Measurements from ENCODE around the gene CDK5R2.
"Not testable (repeated sequence)": the region's sequence is repeated elsewhere in the genome, so short reads cannot be mapped to it uniquely, and the experiment has no call there.

Gene CDK5R2

DNA sequence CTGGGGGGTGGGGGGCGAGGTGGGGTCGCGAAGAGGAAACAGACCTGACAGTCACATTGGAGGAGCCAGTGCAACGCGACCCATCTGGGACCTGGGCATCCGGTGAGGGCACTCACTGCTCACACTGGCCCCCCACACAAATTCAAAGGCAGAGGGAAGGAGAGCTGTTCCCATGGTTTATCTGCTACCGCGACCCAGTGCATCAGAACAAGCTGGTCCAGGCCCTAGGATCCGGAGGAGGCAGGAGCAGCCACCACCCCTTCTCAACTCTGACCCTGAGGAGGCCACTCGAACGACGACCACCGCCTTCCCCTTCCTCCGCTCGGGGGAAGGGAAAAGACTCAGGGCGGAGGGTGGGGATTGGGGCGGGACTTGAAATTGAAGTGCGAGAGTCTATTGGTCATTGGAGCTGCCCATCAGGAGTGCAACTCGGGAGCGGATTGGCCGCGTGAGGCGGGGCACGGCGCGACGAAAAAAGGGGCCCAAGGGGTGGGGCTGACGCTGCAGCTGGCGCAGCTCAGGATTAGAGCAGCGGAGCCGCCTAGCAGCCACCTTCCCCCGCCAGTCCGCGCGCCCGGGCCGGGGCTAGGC lies at the start of gene CDK5R2:
CDK5R2 (plus strand) TSS at position 526 of the 591 bp plus-strand sequence. CDS start 155 bp downstream, outside the sequence.
- DNase-seq (ENCODE audit: low read depth in 2 of 2) = peak; percentile 34 to 44

DNA sequence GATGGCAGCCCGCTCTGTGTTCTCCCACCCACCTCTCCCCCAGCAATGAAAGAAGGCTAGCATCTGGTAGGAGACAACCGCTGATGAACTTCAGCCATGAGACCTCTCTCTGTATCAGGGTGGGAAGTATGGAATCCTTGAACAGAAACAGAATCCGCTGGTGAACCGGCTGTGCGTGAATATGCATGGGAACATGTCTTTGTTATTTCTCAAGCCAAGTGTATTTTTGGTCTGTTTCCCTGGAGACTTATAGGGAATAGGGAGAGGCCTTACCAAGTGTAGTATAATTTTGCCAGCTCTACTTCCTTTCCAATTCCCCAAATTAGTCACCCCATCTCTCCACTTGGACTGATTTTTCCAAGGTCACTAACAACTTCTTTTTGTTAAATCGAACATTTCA lies 48.7 kb upstream of the CDK5R2 start:
- no peak for DNase-seq (ENCODE audit: low read depth in 2 of 2)

- DNase-seq (ENCODE audit: low read depth in 2 of 2) = no peak
Observed at GRCh38 chr2:218920504-218920903, 39.0 kb upstream of the CDK5R2 start.

DNA sequence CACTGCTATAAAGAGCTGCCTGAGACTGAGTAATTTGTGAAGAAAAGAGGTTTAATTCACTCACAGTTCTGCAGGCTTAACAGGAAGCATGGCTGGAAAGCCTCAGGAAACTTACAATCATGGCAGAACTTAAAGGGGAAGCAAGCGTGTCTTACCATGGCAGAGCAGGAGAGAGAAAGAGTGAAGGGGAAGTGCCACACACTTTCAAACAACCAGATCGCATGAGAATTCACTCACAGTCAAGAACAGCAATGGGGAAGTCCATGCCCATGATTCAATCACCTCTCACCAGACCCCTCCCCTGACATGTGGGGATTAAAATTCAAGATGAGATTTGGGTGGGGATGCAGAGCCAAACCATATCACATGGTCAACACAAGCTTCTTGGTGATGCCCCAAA lies 34.7 kb upstream of the CDK5R2 start:
- no peak for DNase-seq (ENCODE audit: low read depth in 2 of 2)

DNA sequence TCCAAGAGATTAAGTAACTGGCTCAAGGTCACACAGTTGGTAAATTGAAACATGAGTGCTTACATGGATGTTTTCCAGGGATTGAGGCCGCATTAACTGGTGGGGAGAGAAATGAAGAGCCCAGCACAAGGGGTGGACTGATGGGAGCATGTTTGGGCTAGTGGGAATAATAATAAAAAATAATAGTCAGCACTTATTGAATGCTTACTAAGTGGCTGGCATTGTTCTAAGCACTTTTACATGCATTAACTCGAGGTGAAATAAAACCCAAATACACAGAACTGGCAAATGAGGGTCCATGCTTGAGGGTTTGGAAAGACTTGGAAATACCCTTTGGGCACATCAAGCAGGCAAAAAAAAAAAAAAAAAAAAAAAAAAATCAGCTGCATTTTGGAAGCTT lies 34.0 kb upstream of the CDK5R2 start:
- DNase-seq (ENCODE audit: low read depth in 2 of 2) = no peak

- no peak for DNase-seq (ENCODE audit: low read depth in 2 of 2)
Observed at GRCh38 chr2:218927422-218927821, 32.0 kb upstream of the CDK5R2 start.

GRCh38 chr2:218927876-218928275 lies 31.6 kb upstream of the CDK5R2 start:
- no peak for DNase-seq (ENCODE audit: low read depth in 2 of 2)

GRCh38 chr2:218930488-218930887 lies 29.0 kb upstream of the CDK5R2 start:
- not testable (repeated sequence) for DNase-seq (ENCODE audit: low read depth in 2 of 2)

DNA sequence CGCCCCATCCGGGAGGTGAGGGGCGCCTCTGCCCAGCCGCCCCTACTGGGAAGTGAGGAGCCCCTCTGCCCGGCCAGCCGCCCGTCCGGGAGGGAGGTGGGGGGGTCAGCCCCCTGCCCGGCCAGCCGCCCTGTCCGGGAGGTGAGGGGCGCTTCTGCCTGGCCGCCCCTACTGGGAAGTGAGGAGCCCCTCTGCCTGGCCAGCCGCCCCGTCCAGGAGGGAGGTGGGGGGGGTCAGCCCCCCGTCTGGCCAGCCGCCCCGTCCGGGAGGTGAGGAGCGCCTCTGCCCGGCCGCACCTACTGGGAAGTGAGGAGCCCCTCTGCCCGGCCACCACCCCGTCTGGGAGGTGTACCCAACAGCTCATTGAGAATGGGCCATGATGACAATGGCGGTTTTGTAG lies 27.7 kb upstream of the CDK5R2 start:
- DNase-seq (ENCODE audit: low read depth in 2 of 2) = not testable (repeated sequence)

DNA sequence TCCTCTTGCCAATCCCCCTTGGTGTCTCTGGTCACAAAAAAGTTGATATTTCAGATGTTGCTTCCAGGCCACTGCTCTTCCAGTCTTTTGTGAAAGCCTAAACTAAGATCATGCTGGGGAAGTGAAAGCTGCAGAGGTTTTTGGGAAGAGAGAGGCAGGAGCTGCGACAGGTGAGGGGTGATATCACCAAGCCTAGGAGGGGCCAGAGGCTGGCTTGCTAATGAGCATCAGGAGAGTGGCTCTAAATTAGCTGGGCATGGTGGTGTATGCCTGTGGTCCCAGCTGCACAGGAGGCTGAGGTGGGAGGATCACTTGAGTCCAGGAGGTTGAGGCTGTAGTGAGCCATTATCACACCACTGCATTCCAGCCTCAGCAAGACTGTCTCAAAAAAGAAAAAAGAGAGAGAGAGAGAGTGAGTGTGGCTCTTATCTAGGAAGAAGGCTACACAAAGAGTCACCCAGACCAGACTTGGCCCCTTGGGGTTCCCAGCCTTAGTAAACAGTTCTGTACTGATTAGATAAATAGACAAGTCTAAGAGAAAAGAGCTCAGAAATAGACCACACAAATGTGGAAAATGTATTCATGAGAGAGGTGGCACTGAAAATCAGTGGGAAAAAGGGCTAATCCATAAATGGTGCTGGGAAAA lies 14.6 kb upstream of the CDK5R2 start:
- DNase-seq (ENCODE audit: low read depth in 2 of 2) = no peak

GRCh38 chr2:218946621-218947020 lies 12.8 kb upstream of the CDK5R2 start:
- DNase-seq (ENCODE audit: low read depth in 2 of 2) = no peak

- DNase-seq (ENCODE audit: low read depth in 2 of 2) = no peak
Observed at GRCh38 chr2:218952160-218952559, 7.3 kb upstream of the CDK5R2 start.

- no peak for DNase-seq (ENCODE audit: low read depth in 2 of 2)
Observed at GRCh38 chr2:218953366-218953954, 6.0 kb upstream of the CDK5R2 start.

DNA sequence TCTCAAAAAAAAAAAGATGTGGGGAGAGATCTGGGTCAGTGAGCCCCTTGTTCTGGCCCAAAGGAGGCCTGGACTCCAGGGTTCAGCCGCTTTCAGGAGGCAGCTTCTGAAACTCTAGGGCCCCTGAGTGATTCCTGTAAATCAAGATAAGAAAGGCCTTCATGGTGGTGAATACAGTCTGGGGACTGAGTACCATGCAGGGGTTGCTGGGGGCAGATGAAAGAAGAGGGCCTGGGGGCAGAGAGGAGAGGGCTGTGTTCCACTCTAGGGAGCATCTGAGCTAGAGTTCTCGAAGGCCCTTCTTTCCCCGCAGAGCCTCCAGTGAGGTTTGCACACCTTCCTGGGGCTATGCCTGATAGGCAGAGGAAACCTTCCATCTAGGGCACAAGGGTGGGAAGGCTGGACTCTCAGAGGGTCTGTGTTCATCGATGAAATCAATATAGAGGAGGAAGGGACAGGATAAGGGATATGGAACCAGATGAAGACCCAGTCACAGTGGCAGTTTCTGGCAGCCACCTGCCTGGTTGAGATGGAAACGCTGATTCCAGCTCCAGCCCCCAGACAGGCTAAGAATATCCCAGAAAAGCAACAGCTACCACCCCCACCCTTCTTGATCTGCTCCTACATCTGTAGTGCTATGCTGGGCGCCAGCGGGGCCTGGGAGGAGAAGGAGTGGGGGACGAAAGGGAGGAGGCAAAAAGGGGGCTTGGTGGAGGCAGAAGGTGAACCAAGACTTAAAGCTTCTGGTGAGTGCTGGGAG lies 4.7 kb upstream of the CDK5R2 start:
- no peak for DNase-seq (ENCODE audit: low read depth in 2 of 2)

DNA sequence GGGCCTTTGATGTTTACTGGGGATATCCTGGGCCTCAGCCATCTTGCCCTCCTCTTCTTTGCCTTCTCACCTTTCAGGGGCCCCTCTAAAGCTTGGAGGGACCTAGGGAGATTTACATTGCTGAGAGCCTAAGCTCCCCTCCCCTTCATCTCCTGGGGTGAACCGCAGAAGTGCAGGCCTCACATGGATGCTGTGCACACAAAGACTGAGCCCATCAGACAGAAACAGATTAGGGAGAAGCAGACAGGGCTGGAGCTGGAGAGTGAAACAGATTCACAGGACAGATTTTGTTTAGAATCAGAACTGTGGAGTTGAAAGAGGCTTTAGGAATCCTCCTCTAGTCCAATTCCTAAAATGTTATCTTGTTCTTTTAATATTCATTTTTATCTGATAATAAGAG lies 3.4 kb upstream of the CDK5R2 start:
- no peak for DNase-seq (ENCODE audit: low read depth in 2 of 2)

- DNase-seq (ENCODE audit: low read depth in 2 of 2) = no peak
Observed at GRCh38 chr2:218957671-218958070, 1.8 kb upstream of the CDK5R2 start.

DNA sequence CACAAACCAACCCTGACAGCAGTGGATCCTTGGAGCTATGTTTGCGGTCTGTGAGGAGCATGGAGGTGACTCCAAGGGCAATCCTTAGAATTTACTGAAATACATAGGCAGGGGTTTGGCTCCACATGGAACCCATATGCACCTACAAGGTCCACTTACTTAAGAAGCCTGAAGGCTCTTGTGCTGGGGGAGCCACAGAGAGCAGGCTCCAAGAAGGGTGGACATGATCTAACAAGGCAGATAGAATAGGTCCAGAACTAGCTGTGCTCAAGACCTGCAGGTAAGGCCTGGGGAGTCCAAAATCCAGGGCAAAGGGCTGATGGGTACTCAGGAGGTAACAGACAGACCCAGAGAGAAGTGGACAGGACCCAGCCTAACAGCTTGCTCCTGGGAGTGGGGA lies 1.2 kb upstream of the CDK5R2 start:
- no peak for DNase-seq (ENCODE audit: low read depth in 2 of 2)

DNA sequence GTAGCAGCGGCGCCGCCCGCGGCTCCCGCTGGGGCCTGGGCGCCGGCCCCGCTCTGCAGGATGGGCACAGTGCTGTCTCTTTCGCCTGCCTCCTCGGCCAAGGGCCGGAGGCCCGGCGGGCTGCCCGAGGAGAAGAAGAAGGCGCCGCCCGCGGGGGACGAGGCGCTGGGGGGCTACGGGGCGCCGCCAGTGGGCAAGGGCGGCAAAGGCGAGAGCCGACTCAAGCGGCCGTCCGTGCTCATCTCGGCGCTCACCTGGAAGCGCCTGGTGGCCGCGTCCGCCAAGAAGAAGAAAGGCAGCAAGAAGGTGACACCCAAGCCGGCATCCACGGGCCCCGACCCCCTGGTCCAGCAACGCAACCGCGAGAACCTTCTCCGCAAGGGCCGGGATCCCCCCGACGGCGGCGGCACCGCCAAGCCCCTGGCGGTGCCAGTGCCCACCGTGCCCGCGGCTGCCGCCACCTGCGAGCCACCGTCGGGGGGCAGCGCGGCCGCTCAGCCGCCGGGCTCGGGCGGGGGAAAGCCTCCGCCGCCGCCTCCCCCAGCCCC lies 369 bp downstream of the CDK5R2 start:
- DNase-seq (ENCODE audit: low read depth in 2 of 2) = no peak

DNA sequence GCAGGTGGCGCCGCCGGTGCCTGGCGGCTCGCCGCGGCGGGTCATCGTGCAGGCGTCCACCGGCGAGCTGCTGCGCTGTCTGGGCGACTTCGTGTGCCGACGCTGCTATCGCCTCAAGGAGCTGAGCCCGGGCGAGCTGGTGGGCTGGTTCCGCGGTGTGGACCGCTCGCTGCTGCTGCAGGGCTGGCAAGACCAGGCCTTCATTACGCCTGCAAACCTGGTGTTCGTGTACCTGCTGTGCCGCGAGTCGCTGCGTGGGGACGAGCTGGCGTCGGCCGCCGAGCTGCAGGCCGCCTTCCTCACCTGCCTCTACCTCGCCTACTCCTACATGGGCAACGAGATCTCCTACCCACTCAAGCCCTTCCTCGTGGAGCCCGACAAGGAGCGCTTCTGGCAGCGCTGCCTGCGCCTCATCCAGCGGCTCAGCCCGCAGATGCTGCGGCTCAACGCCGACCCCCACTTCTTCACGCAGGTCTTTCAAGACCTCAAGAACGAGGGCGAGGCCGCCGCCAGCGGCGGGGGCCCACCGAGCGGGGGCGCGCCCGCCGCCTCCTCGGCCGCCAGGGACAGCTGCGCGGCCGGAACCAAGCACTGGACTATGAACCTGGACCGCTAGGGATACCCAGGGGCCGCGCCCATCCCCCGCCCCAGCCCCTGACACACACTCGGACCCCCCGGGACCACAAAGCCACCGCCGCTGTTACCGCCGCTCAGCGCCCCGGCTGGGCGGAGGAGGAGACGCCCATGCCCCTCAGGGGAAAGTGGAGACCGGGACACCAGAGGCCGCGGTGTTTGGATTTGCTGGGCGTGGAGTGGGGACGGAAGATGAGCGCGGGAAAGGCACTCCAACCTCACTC lies 1.1 kb downstream of the CDK5R2 start:
- DNase-seq (ENCODE audit: low read depth in 2 of 2) = no peak

DNA sequence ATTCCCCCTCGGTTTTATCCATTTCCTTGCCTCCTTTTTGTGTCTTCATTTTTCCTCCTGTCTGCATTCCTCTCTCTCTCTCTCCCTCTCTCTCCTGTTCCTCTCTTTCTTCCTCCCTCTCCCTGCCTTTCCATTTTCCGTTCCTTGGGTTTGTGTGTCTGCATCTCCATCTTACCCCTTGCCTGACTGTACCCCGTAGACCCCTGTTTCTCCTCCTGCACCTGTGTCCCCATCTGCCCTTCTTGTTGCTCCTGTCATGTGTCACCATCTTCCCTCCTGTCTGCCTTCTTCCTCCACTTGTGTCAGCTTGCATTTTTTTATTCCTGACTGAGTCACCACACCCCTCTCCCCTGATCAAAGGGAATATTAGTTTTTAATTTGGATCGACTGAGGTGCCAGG lies 1.8 kb downstream of the CDK5R2 start:
- no peak for DNase-seq (ENCODE audit: low read depth in 2 of 2)

Measured in fibroblast of skin of left biceps (primary cell).